GM19025 (cell line): Measurements from ENCODE around the gene HRH2.
"Not testable (repeated sequence)": the region's sequence is repeated elsewhere in the genome, so short reads cannot be mapped to it uniquely, and the experiment has no call there.

Experiments used
- ATAC-seq: cut with Tn5 transposase; IDR thresholded peaks from one replicate; pipeline ENCODE4 v1.9.1; 2021; ENCODE audit warnings: mild to moderate bottlenecking, low read depth, moderate library complexity; ENCODE audit not compliant: unreplicated experiment

HRH2 gene, protein sequence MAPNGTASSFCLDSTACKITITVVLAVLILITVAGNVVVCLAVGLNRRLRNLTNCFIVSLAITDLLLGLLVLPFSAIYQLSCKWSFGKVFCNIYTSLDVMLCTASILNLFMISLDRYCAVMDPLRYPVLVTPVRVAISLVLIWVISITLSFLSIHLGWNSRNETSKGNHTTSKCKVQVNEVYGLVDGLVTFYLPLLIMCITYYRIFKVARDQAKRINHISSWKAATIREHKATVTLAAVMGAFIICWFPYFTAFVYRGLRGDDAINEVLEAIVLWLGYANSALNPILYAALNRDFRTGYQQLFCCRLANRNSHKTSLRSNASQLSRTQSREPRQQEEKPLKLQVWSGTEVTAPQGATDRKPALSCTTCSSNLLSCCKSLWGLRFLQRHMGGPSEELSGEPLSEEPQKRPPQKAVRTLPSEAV

GRCh38 chr5:175657593-175658271 is at the start of gene HRH2:
Gene HRH2, plus strand, starts transcription at chr5:175658071. Its CDS starts 25,163 bp downstream, at chr5:175683234.
- ATAC-seq, result no peak

- no peak for ATAC-seq
Measured at GRCh38 chr5:175609526-175609925, 48.3 kb upstream of the HRH2 start.

- no peak for ATAC-seq
Measured at GRCh38 chr5:175610381-175610780, 47.5 kb upstream of the HRH2 start.

DNA sequence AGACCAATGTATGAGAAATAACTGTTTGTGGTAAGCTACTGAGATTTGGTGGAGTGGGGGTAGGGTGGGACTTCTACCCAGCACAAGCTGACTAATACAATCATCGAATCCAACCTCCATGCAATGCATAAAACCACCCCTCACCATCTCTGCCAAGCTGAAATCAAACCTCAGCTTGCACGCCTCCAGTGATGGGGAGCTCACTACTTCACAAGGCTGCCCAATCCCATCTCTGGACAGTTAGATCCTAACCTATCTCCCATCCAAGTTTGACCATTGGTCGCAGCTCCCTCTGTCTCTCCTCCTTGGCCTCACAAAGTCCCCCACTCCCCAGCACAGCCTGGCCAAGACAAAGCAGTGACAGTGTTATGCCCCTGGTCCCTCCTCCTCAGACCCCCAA is 47.0 kb upstream of the HRH2 start:
- no peak for ATAC-seq

- no peak for ATAC-seq
Measured at GRCh38 chr5:175614223-175614815, 43.6 kb upstream of the HRH2 start.

DNA sequence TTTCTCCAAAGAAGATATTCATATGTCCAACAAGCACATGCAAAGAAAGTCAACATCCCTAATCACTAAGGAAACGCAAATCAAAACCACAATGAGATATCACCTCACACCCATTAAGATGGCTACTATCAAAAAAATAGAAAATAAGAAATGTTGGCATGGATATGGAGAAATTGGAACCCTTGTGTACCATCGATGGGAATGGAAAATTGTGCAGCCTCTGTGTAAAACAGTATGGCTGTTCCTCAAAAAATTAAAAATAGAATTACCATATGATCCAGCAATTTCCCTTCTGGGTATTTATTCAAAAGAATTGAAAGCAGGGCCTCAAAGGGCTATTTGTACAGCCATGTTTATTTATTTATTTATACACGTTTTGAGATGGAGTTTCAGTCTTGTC is 43.0 kb upstream of the HRH2 start:
- no peak for ATAC-seq

- ATAC-seq, result no peak
Measured at GRCh38 chr5:175616083-175616482, 41.8 kb upstream of the HRH2 start.

DNA sequence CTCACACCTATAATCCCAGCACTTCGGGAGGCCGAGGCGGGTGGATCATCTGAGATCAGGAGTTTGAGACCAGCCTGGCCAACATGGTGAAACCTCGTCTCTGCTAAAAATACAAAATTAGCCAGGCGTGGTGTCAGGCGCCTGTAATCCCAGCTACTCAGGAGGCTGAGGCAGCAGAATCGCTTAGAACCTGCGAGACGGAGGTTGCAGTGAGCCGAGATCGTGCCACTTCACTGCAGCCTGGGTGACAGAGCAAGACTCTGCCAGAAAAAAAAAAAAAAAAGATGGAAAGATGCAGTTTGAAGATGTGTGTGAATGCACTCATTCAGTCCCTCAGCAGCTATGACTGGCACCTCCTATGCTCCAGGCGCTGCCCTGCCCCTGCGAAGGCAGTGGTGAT is 41.3 kb upstream of the HRH2 start:
- ATAC-seq, result not testable (repeated sequence)

- ATAC-seq, result no peak
Measured at GRCh38 chr5:175617447-175617846, 40.4 kb upstream of the HRH2 start.

DNA sequence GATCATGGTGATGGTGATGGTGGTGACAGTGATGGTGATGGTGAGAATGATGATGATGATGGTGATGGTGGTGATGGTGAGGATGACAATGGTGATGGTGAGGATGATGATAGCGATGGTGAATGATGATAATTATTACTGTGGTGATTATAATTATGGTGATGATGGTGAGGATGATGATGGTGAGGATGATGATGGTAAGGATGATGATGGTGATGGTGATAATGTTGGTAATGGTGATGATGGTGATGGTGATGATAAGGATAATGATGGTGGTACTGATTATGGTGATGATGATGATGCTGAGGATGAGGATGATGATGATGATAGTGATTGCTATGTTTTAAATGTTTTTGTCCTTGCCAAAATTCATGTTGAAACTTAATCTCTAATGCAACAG is 37.3 kb upstream of the HRH2 start:
- no peak for ATAC-seq

DNA sequence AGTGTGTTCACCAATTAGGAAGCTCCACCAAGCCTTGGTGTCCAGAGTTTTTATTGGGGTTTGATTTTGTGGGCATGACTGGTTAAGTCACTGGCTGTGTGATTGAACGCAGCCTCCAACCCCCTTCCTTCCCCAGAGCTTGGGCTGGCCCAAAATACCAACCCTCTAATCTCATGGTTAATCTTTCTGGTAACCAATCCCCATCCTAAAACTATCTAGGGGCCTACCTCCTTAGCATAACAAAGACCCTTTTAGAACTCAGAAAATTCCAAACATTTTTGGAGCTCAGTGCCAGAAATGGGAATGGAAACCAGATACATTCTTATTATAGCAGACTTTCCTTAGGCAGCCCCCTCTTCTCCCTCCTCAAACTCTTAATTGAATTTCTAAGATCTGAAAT is 35.9 kb upstream of the HRH2 start:
- no peak for ATAC-seq

DNA sequence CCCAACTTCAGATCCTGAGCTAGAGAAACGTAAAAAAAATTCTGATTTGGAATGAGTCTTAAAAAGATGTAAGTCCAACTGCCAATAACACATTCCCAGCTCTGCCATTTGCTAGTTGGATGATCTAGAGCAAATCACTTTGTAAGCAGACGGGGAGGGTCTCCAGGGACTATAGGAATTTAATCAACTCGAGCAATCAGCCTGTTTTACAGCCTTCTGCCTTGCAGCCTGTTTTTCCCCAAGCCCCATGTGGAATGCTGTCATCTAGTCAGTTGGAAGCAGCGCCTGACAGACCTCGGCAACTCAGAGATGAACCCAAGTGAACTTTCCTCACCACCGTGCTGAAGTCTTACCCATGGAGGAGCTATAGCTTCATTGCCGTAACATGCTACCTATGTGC is 34.8 kb upstream of the HRH2 start:
- ATAC-seq, result no peak

- no peak for ATAC-seq
Measured at GRCh38 chr5:175624316-175624715, 33.6 kb upstream of the HRH2 start.

- no peak for ATAC-seq
Measured at GRCh38 chr5:175627005-175627404, 30.9 kb upstream of the HRH2 start.

DNA sequence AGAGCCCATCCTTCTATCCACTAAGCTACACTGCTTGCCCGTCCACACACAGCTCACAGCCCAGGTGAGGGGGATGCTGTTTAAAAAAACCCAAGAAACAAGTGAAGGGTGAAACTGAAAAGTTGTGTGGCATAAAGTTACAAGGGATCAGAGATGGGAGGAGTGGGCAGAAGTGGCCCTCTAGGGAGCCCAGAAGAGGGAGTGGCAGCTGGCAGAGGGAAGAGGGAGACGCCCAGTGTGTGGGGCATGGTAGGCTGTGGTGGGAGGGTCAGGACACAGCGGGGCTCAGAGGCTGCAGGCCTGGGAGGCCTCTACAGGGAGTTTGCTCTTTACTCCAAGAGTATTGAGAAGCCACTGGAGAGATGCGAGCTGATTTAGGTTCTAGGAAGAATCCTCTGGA is 30.1 kb upstream of the HRH2 start:
- ATAC-seq, result no peak

DNA sequence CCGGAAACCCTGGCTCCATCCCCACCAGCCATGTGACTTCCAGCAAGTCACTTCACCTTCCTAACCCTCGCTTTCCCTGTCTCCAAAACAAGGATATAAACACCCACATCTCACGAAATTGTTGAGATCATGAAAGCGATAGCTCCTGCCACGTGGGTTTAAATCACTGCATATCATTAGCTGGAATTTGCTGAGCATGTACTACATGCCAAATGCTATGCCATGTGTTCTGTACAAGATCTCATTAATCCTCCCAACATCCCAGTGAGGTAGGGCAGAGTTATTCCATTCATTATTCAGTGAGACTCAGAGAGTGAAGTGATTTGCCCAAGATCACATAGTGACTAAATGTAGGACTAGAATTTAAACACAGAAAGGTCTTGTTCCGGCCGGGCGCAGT is 29.2 kb upstream of the HRH2 start:
- ATAC-seq, result no peak

DNA sequence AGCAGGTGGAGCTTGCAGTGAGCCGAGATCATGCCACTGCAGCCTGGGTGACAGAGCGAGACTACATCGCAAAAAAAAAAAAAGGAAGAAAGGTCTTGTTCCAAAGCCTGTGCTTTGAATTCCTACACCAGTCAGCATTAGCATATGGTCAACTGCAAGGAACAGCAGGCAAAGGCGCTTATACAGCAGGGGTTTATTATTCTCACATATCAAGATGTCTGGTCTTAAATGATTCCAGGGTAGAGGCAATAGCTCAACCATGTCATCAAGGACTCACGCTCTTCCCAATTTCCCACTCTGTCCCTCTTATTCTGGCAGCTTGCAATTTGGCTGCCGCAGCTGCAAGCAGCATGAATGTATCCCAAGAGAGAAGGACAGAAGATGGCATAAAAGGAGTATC is 28.6 kb upstream of the HRH2 start:
- ATAC-seq, result no peak

DNA sequence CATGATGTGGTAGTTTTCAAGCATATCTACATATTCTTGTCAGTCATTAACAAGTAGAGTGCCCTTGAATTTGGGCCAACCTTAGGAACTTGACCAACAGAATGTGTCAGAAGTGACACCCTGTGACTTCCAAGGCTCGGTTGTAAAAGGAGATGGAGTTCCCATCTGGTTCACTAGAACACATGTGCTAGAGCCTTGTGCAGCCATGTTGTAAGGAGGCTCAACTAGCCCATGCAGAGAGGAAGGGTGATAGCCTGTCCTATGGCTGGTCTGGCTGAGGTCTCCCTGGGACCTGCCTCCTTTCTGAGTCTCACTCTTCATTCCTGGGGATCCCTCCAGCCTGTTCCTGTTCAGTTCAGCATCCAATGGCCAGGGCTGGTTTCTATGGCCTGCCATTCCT is 28.1 kb upstream of the HRH2 start:
- ATAC-seq, result no peak

- no peak for ATAC-seq
Measured at GRCh38 chr5:175635854-175636584, 21.9 kb upstream of the HRH2 start.

DNA sequence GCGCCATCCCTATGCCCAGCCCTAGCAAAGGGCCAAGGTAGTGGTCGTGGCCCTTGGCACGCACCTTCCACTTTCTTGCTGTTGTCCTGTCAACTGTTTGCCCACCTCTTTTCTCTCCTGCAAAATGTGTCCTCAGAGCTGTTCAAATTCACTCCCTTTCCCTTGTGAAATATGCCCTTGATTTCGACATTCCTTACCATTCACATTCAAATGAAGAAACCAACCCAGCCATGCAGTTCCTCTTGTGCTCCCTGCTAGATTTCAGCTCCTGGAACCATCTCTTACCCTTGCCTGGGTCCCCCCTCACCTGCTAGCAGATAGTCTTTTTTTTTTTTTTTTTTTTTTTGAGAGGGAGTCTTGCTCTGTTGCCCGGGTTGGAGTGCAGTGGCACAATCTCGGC is 19.6 kb upstream of the HRH2 start:
- ATAC-seq, result no peak
